A673 (cell line): ENCODE data around the gene PPM1D. TPM values are rescaled to one million over a fixed set of nuclear protein-coding genes. Genes with fewer than 3 reads are reported as not detected.

Experiments
- BruUV-seq: library from RNA; stranded (reverse); fragments of 400-500 nt; replicated peaks from 2 replicates; lab custom pipeline; 2021; lab: Mats Ljungman, UMichigan
- CTCF ChIA-PET: fragments of 300-600 bp; sonication (Branson Sonifier 250); formaldehyde crosslinking; loops from one replicate; lab custom pipeline; 2022; ENCODE audit warnings: antibody characterized with exemption; lab: Charles Lee
- POLR2A ChIA-PET: fragments of 300-600 bp; sonication (Branson Sonifier 250); formaldehyde crosslinking; loops from one replicate; lab custom pipeline; 2022; ENCODE audit warnings: antibody characterized with exemption; ENCODE audit not compliant: low non-redundant PET; lab: Charles Lee
- DNase-seq: peaks from one replicate; pipeline ENCODE4 v3.0.0-alpha.2; 2015; ENCODE audit warnings: low spot score
- H3K27ac ChIP-seq: fragments of 200-600 bp; sonication (generic); 2 replicates; pipeline ENCODE4 v1.5.1; 2016; ENCODE audit warnings: mixed run types, low read depth, mild to moderate bottlenecking, mixed read lengths, antibody characterized with exemption, low read length; ENCODE audit not compliant: poor library complexity, severe bottlenecking
- H3K27me3 ChIP-seq: fragments of 200-600 bp; sonication (generic); replicated peaks from 2 replicates; pipeline ENCODE4 v1.6.1; 2017; ENCODE audit warnings: mixed run types, low read depth, mild to moderate bottlenecking, mixed read lengths, antibody characterized with exemption, low read length; ENCODE audit not compliant: insufficient read depth, poor library complexity
- H3K36me3 ChIP-seq: fragments of 200-600 bp; sonication (generic); 2 replicates; pipeline ENCODE4 v1.6.1; 2016; ENCODE audit warnings: mixed run types, mild to moderate bottlenecking, mixed read lengths, antibody characterized with exemption, low read length; ENCODE audit not compliant: insufficient read depth, poor library complexity, severe bottlenecking
- H3K4me1 ChIP-seq: fragments of 200-600 bp; sonication (generic); 2 replicates; pipeline ENCODE4 v1.6.1; 2017; ENCODE audit warnings: mixed run types, mild to moderate bottlenecking, mixed read lengths, antibody characterized with exemption, low read length; ENCODE audit not compliant: insufficient read depth, poor library complexity, severe bottlenecking
- H3K4me3 ChIP-seq: fragments of 200-600 bp; sonication (generic); 2 replicates; pipeline ENCODE4 v1.5.1; 2016; ENCODE audit warnings: low read depth, mixed run types, mild to moderate bottlenecking, mixed read lengths, low read length; ENCODE audit not compliant: poor library complexity, severe bottlenecking
- H3K9me3 ChIP-seq: fragments of 200-600 bp; sonication (generic); 2 replicates; pipeline ENCODE4 v1.6.1; 2016; ENCODE audit warnings: mixed run types, low read depth, mild to moderate bottlenecking, mixed read lengths, antibody characterized with exemption, low read length; ENCODE audit not compliant: poor library complexity, severe bottlenecking
- CTCF ChIP-seq: fragments of 300-800, 200-600 bp; sonication (generic); conservative IDR thresholded peaks from 2 replicates; pipeline ENCODE4 v1.5.1; 2017; ENCODE audit warnings: low read depth, mild to moderate bottlenecking, antibody characterized with exemption, low read length, moderate library complexity, mixed read lengths
- EZH2 ChIP-seq: fragments of 200-600 bp; sonication (generic); IDR thresholded peaks from 2 replicates; pipeline ENCODE4 v1.6.1; 2017; ENCODE audit warnings: borderline replicate concordance, low read depth, mild to moderate bottlenecking, mixed read lengths, antibody characterized with exemption, low read length; ENCODE audit not compliant: poor library complexity, severe bottlenecking
- intact Hi-C: fragments of 100-400 bp; cut with micrococcal nuclease; formaldehyde crosslinking; loops from one replicate; pipeline ENCODE4 v1.10.0; 2022; ENCODE audit not compliant: unreplicated experiment
- total RNA-seq: library from RNA; stranded (reverse); gene quantifications from 2 replicates; pipeline ENCODE4 v1.2.3, GENCODE V29; 2021

Gene PPM1D
- total RNA-seq, 1 experiment from 2014 or later = 17.8 TPM

GRCh38 chr17:60599220-60599619, 773 bp upstream of the PPM1D start:
- no peaks in the 10 kb centered on the region for H3K9me3 ChIP-seq
- H3K36me3 ChIP-seq = no peaks in the 10 kb centered on the region
- no peaks in the 10 kb centered on the region for H3K27me3 ChIP-seq
- TF ChIP-seq EZH2 (no peak), CTCF (no peak)
- POLR2A ChIA-PET = interaction anchor here (0.6 to 0.8 kb wide), 4 partner anchors 23 to 1025 kb away, joined by 3 to 10 read pairs (median 4); no protein-coding TSS in a partner anchor
- CTCF ChIA-PET = no interaction called here
- H3K4me1 ChIP-seq = peaks cover 11% of the 10 kb centered on the region
- DNase-seq = no peak
- intact Hi-C loops = no loop called here
- BruUV-seq = TSS peak; percentile 97
- H3K27ac ChIP-seq = peak overlapping the region; percentile 94
- H3K4me3 ChIP-seq = peak overlapping the region; percentile 75

GRCh38 chr17:60600490-60601446, 775 bp downstream of the PPM1D start:
- ChIA-PET POLR2A (interaction anchor here (0.6 kb wide), 1 partner anchor 55 kb away, joined by 3 read pairs; no protein-coding TSS in a partner anchor), CTCF (interaction anchor here (0.5 to 0.7 kb wide), 5 partner anchors 31 to 943 kb away, joined by 3 to 8 read pairs (median 4); no protein-coding TSS in a partner anchor)
- Histone ChIP-seq H3K9me3 (no peaks in the 10 kb centered on the region), H3K4me3 (peak overlapping the region; percentile 75), H3K27ac (peak overlapping the region; percentile 94), H3K4me1 (peaks cover 11% of the 10 kb centered on the region), H3K36me3 (no peaks in the 10 kb centered on the region), H3K27me3 (no peaks in the 10 kb centered on the region)
- no TSS peak for BruUV-seq
- peak; percentile 92 for DNase-seq
- no peak for TF ChIP-seq EZH2
- TF ChIP-seq CTCF = peak; percentile 78
- intact Hi-C loops = loop anchor here (10.0 kb wide), 1 partner anchor 74 kb away; the partner anchor contains the start of gene BCAS3

- peaks cover 11% of the 10 kb centered on the region for H3K4me1 ChIP-seq
- DNase-seq = peak; percentile 88
- H3K9me3 ChIP-seq = no peaks in the 10 kb centered on the region
- peak overlapping the region; percentile 94 for H3K27ac ChIP-seq
- no peaks in the 10 kb centered on the region for H3K27me3 ChIP-seq
- no peaks in the 10 kb centered on the region for H3K36me3 ChIP-seq
- intact Hi-C loops = loop anchor here (10.0 kb wide), 1 partner anchor 73 kb away; the partner anchor contains the start of gene BCAS3
- ChIA-PET CTCF (interaction anchor here (0.6 to 0.7 kb wide), 4 partner anchors 25 to 424 kb away, joined by 3 to 5 read pairs (median 3); no protein-coding TSS in a partner anchor), POLR2A (interaction anchor here (0.8 kb wide), 1 partner anchor 14 kb away, joined by 10 read pairs; no protein-coding TSS in a partner anchor)
- peak; percentile 22; the same call in 1 of the 2 replicates for TF ChIP-seq CTCF
- TF ChIP-seq EZH2 = no peak
- BruUV-seq = TSS peak; percentile 43
- peak overlapping the region; percentile 75 for H3K4me3 ChIP-seq
Measured at GRCh38 chr17:60601447-60602384, 1.7 kb downstream of the PPM1D start.
